H9 (cell line): ENCODE measurements around the gene PFN3. TPM values are rescaled to one million over a fixed set of nuclear protein-coding genes. Genes with fewer than 3 reads are reported as not detected.

ENCODE experiments used
- DNase-seq: peaks from one replicate; pipeline ENCODE4 v3.0.0-alpha.2; 2017
- H2AFZ ChIP-seq: one replicate; pipeline ENCODE4 v1.6.1; 2013; ENCODE audit warnings: mild to moderate bottlenecking, low read length, control low read depth, moderate library complexity
- H2AK5ac ChIP-seq: 2 replicates; pipeline ENCODE4 v1.6.1; 2013; ENCODE audit warnings: low read length, control low read depth, mixed read lengths; ENCODE audit not compliant: insufficient read length
- H2BK120ac ChIP-seq: one replicate; pipeline ENCODE4 v1.6.1; 2013; ENCODE audit warnings: low read depth, mild to moderate bottlenecking, low read length, control low read depth, inconsistent platforms; ENCODE audit not compliant: poor library complexity, severe bottlenecking
- H2BK12ac ChIP-seq: 2 replicates; pipeline ENCODE4 v1.6.1; 2013; ENCODE audit warnings: low read length, control low read depth, mixed read lengths, low read depth; ENCODE audit not compliant: insufficient read length
- H2BK15ac ChIP-seq: 2 replicates; pipeline ENCODE4 v1.6.1; 2013; ENCODE audit warnings: low read depth, low read length, control low read depth
- H2BK20ac ChIP-seq: one replicate; pipeline ENCODE4 v1.6.1; 2013; ENCODE audit warnings: low read depth, mild to moderate bottlenecking, low read length, control low read depth, inconsistent platforms; ENCODE audit not compliant: poor library complexity, severe bottlenecking
- H2BK5ac ChIP-seq: 2 replicates; pipeline ENCODE4 v1.6.1; 2013; ENCODE audit warnings: low read length, control low read depth, mixed read lengths; ENCODE audit not compliant: insufficient read length
- H3K14ac ChIP-seq: 2 replicates; pipeline ENCODE4 v1.6.1; 2013; ENCODE audit warnings: low read length, control low read depth; ENCODE audit not compliant: insufficient read depth
- H3K18ac ChIP-seq: 2 replicates; pipeline ENCODE4 v1.6.1; 2013; ENCODE audit warnings: low read depth, mild to moderate bottlenecking, mixed read lengths, low read length, control low read depth; ENCODE audit not compliant: insufficient read length
- H3K23ac ChIP-seq: 2 replicates; pipeline ENCODE4 v1.6.1; 2013; ENCODE audit warnings: low read length, control low read depth, mixed read lengths, low read depth; ENCODE audit not compliant: insufficient read length
- H3K23me2 ChIP-seq: 2 replicates; pipeline ENCODE4 v1.6.1; 2013; ENCODE audit warnings: low read depth, mild to moderate bottlenecking, mixed read lengths, low read length, control low read depth; ENCODE audit not compliant: insufficient read length, poor library complexity, severe bottlenecking
- H3K27ac ChIP-seq: 2 replicates; pipeline ENCODE4 v1.5.1; 2013; ENCODE audit warnings: low read length, control low read depth, mixed read lengths, low read depth; ENCODE audit not compliant: insufficient read length
- H3K27me3 ChIP-seq: 2 replicates; pipeline ENCODE4 v1.6.1; 2013; ENCODE audit warnings: low read length, control low read depth, inconsistent platforms; ENCODE audit not compliant: insufficient read depth
- H3K4ac ChIP-seq: 2 replicates; pipeline ENCODE4 v1.6.1; 2013; ENCODE audit warnings: low read depth, mild to moderate bottlenecking, control low read depth, inconsistent platforms, low read length, moderate library complexity
- H3K4me1 ChIP-seq: 2 replicates; pipeline ENCODE4 v1.6.1; 2013; ENCODE audit warnings: low read length, control low read depth, inconsistent platforms; ENCODE audit not compliant: insufficient read depth
- H3K4me2 ChIP-seq: 2 replicates; pipeline ENCODE4 v1.6.1; 2013; ENCODE audit warnings: low read length, control low read depth, mixed read lengths; ENCODE audit not compliant: insufficient read length, insufficient read depth
- H3K56ac ChIP-seq: 2 replicates; pipeline ENCODE4 v1.6.1; 2013; ENCODE audit warnings: low read depth, mild to moderate bottlenecking, mixed read lengths, low read length, control low read depth; ENCODE audit not compliant: insufficient read length
- H3K79me1 ChIP-seq: 2 replicates; pipeline ENCODE4 v1.6.1; 2013; ENCODE audit warnings: low read depth, mild to moderate bottlenecking, moderate library complexity, low read length, control low read depth, inconsistent platforms; ENCODE audit not compliant: insufficient read depth, poor library complexity, severe bottlenecking
- H3K79me2 ChIP-seq: 2 replicates; pipeline ENCODE4 v1.6.1; 2013; ENCODE audit warnings: low read length, control low read depth, inconsistent platforms; ENCODE audit not compliant: insufficient read depth
- H3K9ac ChIP-seq: 2 replicates; pipeline ENCODE4 v1.6.1; 2013; ENCODE audit warnings: low read length, control low read depth, mixed read lengths; ENCODE audit not compliant: insufficient read length; ENCODE audit errors: extremely low read depth
- H3K9me3 ChIP-seq: one replicate; pipeline ENCODE4 v1.6.1; 2013; ENCODE audit warnings: low read depth, low read length, inconsistent platforms; ENCODE audit not compliant: control insufficient read depth
- H3T11ph ChIP-seq: one replicate; pipeline ENCODE4 v1.6.1; 2013; ENCODE audit warnings: mild to moderate bottlenecking, low read length, control low read depth, inconsistent platforms
- H4K20me1 ChIP-seq: one replicate; pipeline ENCODE4 v1.6.1; 2013; ENCODE audit not compliant: control insufficient read depth, insufficient read length, insufficient read depth
- H4K5ac ChIP-seq: 2 replicates; pipeline ENCODE4 v1.6.1; 2013; ENCODE audit warnings: low read depth, mild to moderate bottlenecking, mixed read lengths, low read length, control low read depth; ENCODE audit not compliant: insufficient read length
- H4K8ac ChIP-seq: replicated peaks from 2 replicates; pipeline ENCODE4 v1.6.1; 2013; ENCODE audit warnings: low read length, control low read depth, mixed read lengths, low read depth; ENCODE audit not compliant: insufficient read length
- H4K91ac ChIP-seq: 2 replicates; pipeline ENCODE4 v1.6.1; 2013; ENCODE audit warnings: low read depth, mild to moderate bottlenecking, moderate library complexity, mixed read lengths, low read length, control low read depth; ENCODE audit not compliant: insufficient read length
- H3K27ac Mint-ChIP-seq, 3 experiments: 2 replicates in 2 of 3; 3 replicates in 1 of 3; pipeline ENCODE4 v1.8.0; 2020 to 2021; ENCODE audit warnings: mixed read lengths in 3 of 3, mild to moderate bottlenecking in 1 of 3, moderate library complexity in 1 of 3
- H3K27me3 Mint-ChIP-seq: 2 replicates; pipeline ENCODE4 v1.8.0; 2021; ENCODE audit warnings: low read depth, mild to moderate bottlenecking, moderate library complexity, mixed read lengths
- H3K36me3 Mint-ChIP-seq, 3 experiments: 2 replicates in 2 of 3; 3 replicates in 1 of 3; pipeline ENCODE4 v1.8.0; 2020 to 2021; ENCODE audit warnings: low read depth in 3 of 3, mixed read lengths in 3 of 3; ENCODE audit not compliant: insufficient read depth in 1 of 3
- H3K4me1 Mint-ChIP-seq, 2 experiments: 2 replicates each; pipeline ENCODE4 v1.8.0; 2020; ENCODE audit warnings: mixed read lengths in 2 of 2
- H3K4me3 Mint-ChIP-seq, 2 experiments: 2 replicates in 1 of 2; 3 replicates in 1 of 2; pipeline ENCODE4 v1.8.0; 2020 to 2021; ENCODE audit warnings: mild to moderate bottlenecking in 2 of 2, mixed read lengths in 2 of 2, moderate library complexity in 1 of 2
- H3K9me3 Mint-ChIP-seq, 2 experiments: 2 replicates in 1 of 2; 3 replicates in 1 of 2; pipeline ENCODE4 v1.8.0; 2020; ENCODE audit warnings: mild to moderate bottlenecking in 2 of 2, mixed read lengths in 2 of 2, moderate library complexity in 1 of 2
- WGBS: extraction: QIAGEN DNeasy Blood & Tissue Kit; methylation state at CpG from one replicate; pipeline ENCODE4 v1.1.7; 2013; ENCODE audit warnings: missing lambda C conversion rate, low lambda C conversion rate, mixed read lengths; ENCODE audit not compliant: insufficient read length; ENCODE audit errors: extremely low coverage; 5-methylcytosine and 5-hydroxymethylcytosine counted together
- total RNA-seq: library from RNA; stranded (reverse); gene quantifications from 2 replicates; pipeline ENCODE4 v1.2.1, GENCODE V29; 2021
- TF ChIP-seq, protein P1 (sequence below): fragments of 200-600 bp; sonication (generic); conservative IDR thresholded peaks from 3 replicates; pipeline ENCODE4 v1.8.0; 2021; ENCODE audit warnings: antibody characterized with exemption, mild to moderate bottlenecking

PFN3 gene
- total RNA-seq, 1 experiment from 2014 or later = not detected

DNA sequence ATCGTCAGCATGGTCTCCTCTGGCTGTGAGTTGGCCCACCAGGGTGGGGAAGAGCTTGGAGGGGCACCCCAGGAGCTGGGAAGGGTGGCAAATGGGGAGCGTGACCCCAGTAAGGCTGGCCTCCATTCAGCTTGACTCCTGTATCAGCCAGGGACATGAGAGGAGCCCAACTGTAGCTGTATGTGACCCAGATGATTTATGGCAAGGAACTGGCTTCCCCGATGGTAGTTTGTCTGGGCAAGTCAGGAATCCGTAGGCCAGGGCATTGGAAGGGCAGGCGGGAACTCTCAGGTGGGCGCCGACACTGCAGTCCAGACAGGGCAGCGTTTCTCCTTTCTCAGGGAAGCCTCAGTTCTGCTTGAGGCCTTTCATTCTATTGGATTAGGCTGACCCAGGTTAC is 13.9 kb downstream of the PFN3 start:
- Histone ChIP-seq H3K79me2 (no peaks in the 10 kb centered on the region), H4K5ac (no peak overlapping the region), H3K23ac (no peak overlapping the region), H2BK15ac (no peak overlapping the region), H3K79me1 (no peaks in the 10 kb centered on the region), H3K23me2 (no peaks in the 10 kb centered on the region), H4K8ac (no peak overlapping the region), H3K14ac (no peak overlapping the region), H3T11ph (no peak overlapping the region), H3K4ac (no peak overlapping the region), H2AFZ (no peak overlapping the region), H2BK20ac (no peak overlapping the region), H3K9ac (no peak overlapping the region), H4K91ac (no peak overlapping the region), H4K20me1 (no peaks in the 10 kb centered on the region), H2BK120ac (no peak overlapping the region), H3K4me1 (no peaks in the 10 kb centered on the region), H3K27ac (no peak overlapping the region), H3K9me3 (no peaks in the 10 kb centered on the region), H3K27me3 (no peaks in the 10 kb centered on the region; the same call in 1 of the 2 replicates), H3K18ac (no peak overlapping the region), H2AK5ac (no peak overlapping the region), H3K4me2 (no peak overlapping the region), H2BK5ac (no peak overlapping the region), H3K56ac (no peak overlapping the region), H2BK12ac (no peak overlapping the region)
- H3K36me3 Mint-ChIP-seq = no peaks in the 10 kb centered on the region
- H3K4me1 Mint-ChIP-seq = peaks cover 24 to 27% of the 10 kb centered on the region in 2 experiments
- no peak for DNase-seq
- H3K4me3 Mint-ChIP-seq = no peak overlapping the region
- H3K27ac Mint-ChIP-seq = no peak overlapping the region
- H3K9me3 Mint-ChIP-seq = no peaks in the 10 kb centered on the region; a peak in 1 of 5 replicates
- H3K27me3 Mint-ChIP-seq = peaks cover 76% of the 10 kb centered on the region
- no CpG with 5 or more reads among the region's 8 CpGs for WGBS
- TF ChIP-seq, protein P1, sequence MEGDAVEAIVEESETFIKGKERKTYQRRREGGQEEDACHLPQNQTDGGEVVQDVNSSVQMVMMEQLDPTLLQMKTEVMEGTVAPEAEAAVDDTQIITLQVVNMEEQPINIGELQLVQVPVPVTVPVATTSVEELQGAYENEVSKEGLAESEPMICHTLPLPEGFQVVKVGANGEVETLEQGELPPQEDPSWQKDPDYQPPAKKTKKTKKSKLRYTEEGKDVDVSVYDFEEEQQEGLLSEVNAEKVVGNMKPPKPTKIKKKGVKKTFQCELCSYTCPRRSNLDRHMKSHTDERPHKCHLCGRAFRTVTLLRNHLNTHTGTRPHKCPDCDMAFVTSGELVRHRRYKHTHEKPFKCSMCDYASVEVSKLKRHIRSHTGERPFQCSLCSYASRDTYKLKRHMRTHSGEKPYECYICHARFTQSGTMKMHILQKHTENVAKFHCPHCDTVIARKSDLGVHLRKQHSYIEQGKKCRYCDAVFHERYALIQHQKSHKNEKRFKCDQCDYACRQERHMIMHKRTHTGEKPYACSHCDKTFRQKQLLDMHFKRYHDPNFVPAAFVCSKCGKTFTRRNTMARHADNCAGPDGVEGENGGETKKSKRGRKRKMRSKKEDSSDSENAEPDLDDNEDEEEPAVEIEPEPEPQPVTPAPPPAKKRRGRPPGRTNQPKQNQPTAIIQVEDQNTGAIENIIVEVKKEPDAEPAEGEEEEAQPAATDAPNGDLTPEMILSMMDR = no peak
